ENCODE data around the gene STRN3. TPM values are rescaled to one million over a fixed set of nuclear protein-coding genes. Genes with fewer than 3 reads are reported as not detected.

Gene STRN3
- total and polyA plus RNA-seq, 2 of the 4 experiments (the other 2 are of a cell fraction), result 10.8 to 78.7 TPM

DNA sequence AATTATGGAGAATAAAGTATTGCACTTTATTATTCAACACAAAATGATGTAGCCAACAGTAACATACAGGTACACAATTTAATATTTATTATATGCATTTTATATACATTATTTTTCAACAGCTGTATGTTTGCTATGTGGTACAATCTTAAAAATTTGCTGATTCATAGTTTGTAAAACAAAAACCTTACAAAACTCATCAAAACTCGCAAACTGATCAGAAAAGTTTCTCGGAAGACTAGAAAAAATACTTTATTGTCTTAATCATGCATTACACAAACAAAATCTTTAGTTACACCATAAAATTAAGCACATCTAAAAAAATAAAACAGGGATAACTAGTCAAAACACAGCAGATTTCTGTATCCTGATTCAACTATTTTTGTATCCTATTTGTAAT, 132.4 kb downstream of the STRN3 start:
- H2BK120ac ChIP-seq (ENCODE audit: low read depth, low read length), result no peak overlapping the region
- no peak overlapping the region for H3K23ac ChIP-seq (ENCODE audit: low read depth, low read length)
- H2AK5ac ChIP-seq (ENCODE audit: low read depth, low read length), result no peak overlapping the region
- WGBS, 2 experiments (ENCODE audit: extremely low coverage in 2 of 2, insufficient read length in 1 of 2), result no CpG with 5 or more reads among the region's 2 CpGs
- H2BK5ac ChIP-seq (ENCODE audit: low read depth, low read length, poor library complexity, severe bottlenecking), result no peak overlapping the region
- dilution Hi-C loops (cut with HindIII; ENCODE audit: low sequenced_read_pairs, unreplicated experiment) (no loop called here), in situ Hi-C loops (cut with MboI; ENCODE audit: low sequenced_read_pairs) (no loop called here), intact Hi-C loops (cut with micrococcal nuclease) (loop anchor here (10.0 kb wide), 1 partner anchor 219 kb away; no protein-coding TSS in a partner anchor)
- TF ChIP-seq, protein P1, sequence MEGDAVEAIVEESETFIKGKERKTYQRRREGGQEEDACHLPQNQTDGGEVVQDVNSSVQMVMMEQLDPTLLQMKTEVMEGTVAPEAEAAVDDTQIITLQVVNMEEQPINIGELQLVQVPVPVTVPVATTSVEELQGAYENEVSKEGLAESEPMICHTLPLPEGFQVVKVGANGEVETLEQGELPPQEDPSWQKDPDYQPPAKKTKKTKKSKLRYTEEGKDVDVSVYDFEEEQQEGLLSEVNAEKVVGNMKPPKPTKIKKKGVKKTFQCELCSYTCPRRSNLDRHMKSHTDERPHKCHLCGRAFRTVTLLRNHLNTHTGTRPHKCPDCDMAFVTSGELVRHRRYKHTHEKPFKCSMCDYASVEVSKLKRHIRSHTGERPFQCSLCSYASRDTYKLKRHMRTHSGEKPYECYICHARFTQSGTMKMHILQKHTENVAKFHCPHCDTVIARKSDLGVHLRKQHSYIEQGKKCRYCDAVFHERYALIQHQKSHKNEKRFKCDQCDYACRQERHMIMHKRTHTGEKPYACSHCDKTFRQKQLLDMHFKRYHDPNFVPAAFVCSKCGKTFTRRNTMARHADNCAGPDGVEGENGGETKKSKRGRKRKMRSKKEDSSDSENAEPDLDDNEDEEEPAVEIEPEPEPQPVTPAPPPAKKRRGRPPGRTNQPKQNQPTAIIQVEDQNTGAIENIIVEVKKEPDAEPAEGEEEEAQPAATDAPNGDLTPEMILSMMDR (conservative IDR thresholded peaks at IDR 0.05; ENCODE audit: low read depth, low read length), result no peak
- TF ChIP-seq RCOR1 (IDR thresholded peaks at IDR 0.05; ENCODE audit: insufficient replicate concordance, low read length) (no peak), BHLHE40 (IDR thresholded peaks at IDR 0.05; ENCODE audit: low read depth, low read length) (no peak), MAFK (IDR thresholded peaks at IDR 0.05; ENCODE audit: low read depth, low read length) (peak; percentile 22; the same call in 1 of the 2 replicates), RAD21 (IDR thresholded peaks at IDR 0.05; ENCODE audit: low read length) (no peak), RFX5 (IDR thresholded peaks at IDR 0.05; ENCODE audit: low read depth, low read length) (no peak)
- no peaks in the 10 kb centered on the region for H3K9me3 ChIP-seq (ENCODE audit: control insufficient read depth, insufficient read depth, low read length)
- H4K8ac ChIP-seq (ENCODE audit: low read depth in 2 of 2, low read length in 2 of 2), result no peak overlapping the region
- H3K4ac ChIP-seq (ENCODE audit: low read depth, low read length), result no peak overlapping the region
- no peak overlapping the region for H4K91ac ChIP-seq (ENCODE audit: insufficient read depth, low read depth, low read length)
- H3K36me3 ChIP-seq (ENCODE audit: control insufficient read depth, insufficient read depth, low read length), result peaks cover 8% of the 10 kb centered on the region
- H3K9me1 ChIP-seq (ENCODE audit: insufficient read depth, low read length), result peaks cover 5% of the 10 kb centered on the region; the same call in 1 of the 2 replicates
- H3K27me3 ChIP-seq (ENCODE audit: control insufficient read depth, insufficient read depth, low read length), result no peaks in the 10 kb centered on the region
- no peaks in the 10 kb centered on the region for H3K4me1 ChIP-seq (ENCODE audit: control insufficient read depth, insufficient read depth, low read length)
- peaks cover 3% of the 10 kb centered on the region for H4K20me1 ChIP-seq (ENCODE audit: insufficient read depth, low read length)
- no peak overlapping the region for H2AFZ ChIP-seq (replicated peaks; ENCODE audit: low read length, poor library complexity)
- DNase-seq (no peak), ATAC-seq (ENCODE audit: low read depth) (no peak)
- H4K5ac ChIP-seq (ENCODE audit: low read depth, low read length), result no peak overlapping the region
- no peak overlapping the region for H3K4me2 ChIP-seq (ENCODE audit: low read depth, low read length)
- ChIA-PET POLR2A (ENCODE audit: unreplicated experiment) (no interaction called here), CTCF (no interaction called here)
- no peak overlapping the region for H2BK15ac ChIP-seq (ENCODE audit: low read depth, low read length)
- no peak overlapping the region for H3K4me3 ChIP-seq (ENCODE audit: insufficient read depth, low read depth, low read length)
- no peak overlapping the region for H3K18ac ChIP-seq (ENCODE audit: low read depth, low read length)
- H2BK20ac ChIP-seq (ENCODE audit: low read depth, low read length), result no peak overlapping the region
- BruUV-seq (replicated peaks), result no TSS peak
- no peak overlapping the region for H3K14ac ChIP-seq (replicated peaks; ENCODE audit: low read depth, low read length)
- H3K9ac ChIP-seq (ENCODE audit: low read depth, low read length), result no peak overlapping the region
- peaks cover 5 to 10% of the 10 kb centered on the region in 2 experiments; a peak in 2 of 4 replicates for H3K79me1 ChIP-seq (ENCODE audit: low read depth in 1 of 2, low read length in 2 of 2)
- H3K27ac ChIP-seq (ENCODE audit: insufficient read depth, low read length), result no peak overlapping the region
- H2AK9ac ChIP-seq (replicated peaks; ENCODE audit: low read depth, low read length, poor library complexity), result no peak overlapping the region
- H3K56ac ChIP-seq (ENCODE audit: extremely low read depth, insufficient read depth, low read length), result no peak overlapping the region

Measured in IMR-90 (cell line).